ENCODE measurements around the gene MED27. TPM values are rescaled to one million over a fixed set of nuclear protein-coding genes. Genes with fewer than 3 reads are reported as not detected.

MED27 gene
- total RNA-seq, 4 donors from 2014 or later, result 12.9 to 21.8 (median 20.0) TPM

DNA sequence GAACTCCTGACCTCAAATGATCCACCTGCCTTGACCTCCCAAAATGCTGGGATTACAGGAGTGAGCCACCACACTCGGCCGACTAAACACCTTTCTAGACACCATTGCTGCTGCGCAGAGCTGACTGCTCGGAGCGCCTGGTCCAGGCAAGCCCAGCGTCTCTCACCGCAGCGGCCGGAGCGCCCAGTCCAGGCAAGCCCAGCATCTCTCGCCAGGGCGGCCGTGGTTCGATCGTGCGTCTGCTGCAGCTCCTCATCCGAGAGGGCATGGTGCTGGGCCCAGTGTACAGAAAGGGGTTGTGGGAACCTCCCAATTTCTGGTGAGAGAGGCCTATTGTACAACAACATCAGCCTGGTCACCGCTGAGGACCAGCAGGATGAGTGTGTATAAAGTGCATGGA lies 230.3 kb downstream of the MED27 start:
- Histone ChIP-seq H3K9me3 (no peaks in the 10 kb centered on the region), H3K4me1 (no peaks in the 10 kb centered on the region), H3K27me3 (no peaks in the 10 kb centered on the region), H3K36me3 (no peaks in the 10 kb centered on the region), H3K27ac (replicated peaks in 1 of 4) (no peak overlapping the region), H3K4me3 (no peak overlapping the region)
- no peak for DNase-seq (ENCODE audit: extremely low spot score)
- TF ChIP-seq EP300 (IDR thresholded peaks at IDR 0.05) (no peak), POLR2AphosphoS5 (IDR thresholded peaks at IDR 0.05) (no peak), POLR2A (IDR thresholded peaks at IDR 0.05; ENCODE audit: low read depth) (no peak), CTCF (IDR thresholded peaks at IDR 0.05) (no peak)
- intact Hi-C loops (cut with DNase I), result no loop called here
- WGBS, result 94% methylated on average over 11 of the region's 18 CpGs

DNA sequence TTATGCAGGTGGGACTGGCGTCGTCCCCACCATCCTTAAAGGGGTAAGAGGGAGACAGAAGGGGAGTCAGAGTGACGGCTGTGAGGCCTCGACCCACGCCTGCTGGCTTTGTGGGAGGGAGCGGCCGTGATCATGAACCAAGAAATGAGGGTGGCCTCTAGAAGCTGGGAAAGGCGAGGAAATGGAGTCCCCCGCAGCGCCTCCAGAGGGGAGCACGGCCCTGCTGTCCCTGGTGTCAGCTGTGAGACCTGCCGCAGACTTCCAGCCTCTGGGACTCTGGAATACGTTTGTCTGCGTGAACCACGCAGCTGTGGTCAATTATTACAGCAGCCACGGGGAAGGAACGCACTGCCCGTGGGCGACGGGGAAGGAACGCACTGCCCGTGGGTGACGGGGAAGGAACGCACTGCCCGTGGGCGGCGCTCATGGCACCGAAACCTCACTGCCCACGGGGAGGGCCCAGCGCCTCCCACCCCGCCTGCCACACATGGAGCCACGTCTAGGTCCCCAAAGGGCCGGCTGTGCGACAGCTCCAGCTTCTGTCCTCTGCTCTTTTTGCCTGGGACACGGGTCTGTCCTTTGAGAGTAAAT lies 231.0 kb downstream of the MED27 start:
- DNase-seq (ENCODE audit: extremely low spot score), result no peak
- 85% methylated on average over 33 of the region's 35 CpGs for WGBS
- H3K36me3 ChIP-seq, result no peaks in the 10 kb centered on the region
- H3K4me3 ChIP-seq, result no peak overlapping the region
- H3K27me3 ChIP-seq, result peaks cover 0 to 5% (median 0%) of the 10 kb centered on the region in 4 donors
- intact Hi-C loops (cut with DNase I), result no loop called here
- TF ChIP-seq CTCF (IDR thresholded peaks at IDR 0.05), result no peak
- no peak for TF ChIP-seq EP300 (IDR thresholded peaks at IDR 0.05)
- TF ChIP-seq POLR2A (IDR thresholded peaks at IDR 0.05; ENCODE audit: low read depth), result no peak
- TF ChIP-seq POLR2AphosphoS5 (IDR thresholded peaks at IDR 0.05), result no peak
- no peaks in the 10 kb centered on the region for H3K4me1 ChIP-seq
- no peaks in the 10 kb centered on the region for H3K9me3 ChIP-seq
- no peak overlapping the region for H3K27ac ChIP-seq (replicated peaks in 1 of 4)

DNA sequence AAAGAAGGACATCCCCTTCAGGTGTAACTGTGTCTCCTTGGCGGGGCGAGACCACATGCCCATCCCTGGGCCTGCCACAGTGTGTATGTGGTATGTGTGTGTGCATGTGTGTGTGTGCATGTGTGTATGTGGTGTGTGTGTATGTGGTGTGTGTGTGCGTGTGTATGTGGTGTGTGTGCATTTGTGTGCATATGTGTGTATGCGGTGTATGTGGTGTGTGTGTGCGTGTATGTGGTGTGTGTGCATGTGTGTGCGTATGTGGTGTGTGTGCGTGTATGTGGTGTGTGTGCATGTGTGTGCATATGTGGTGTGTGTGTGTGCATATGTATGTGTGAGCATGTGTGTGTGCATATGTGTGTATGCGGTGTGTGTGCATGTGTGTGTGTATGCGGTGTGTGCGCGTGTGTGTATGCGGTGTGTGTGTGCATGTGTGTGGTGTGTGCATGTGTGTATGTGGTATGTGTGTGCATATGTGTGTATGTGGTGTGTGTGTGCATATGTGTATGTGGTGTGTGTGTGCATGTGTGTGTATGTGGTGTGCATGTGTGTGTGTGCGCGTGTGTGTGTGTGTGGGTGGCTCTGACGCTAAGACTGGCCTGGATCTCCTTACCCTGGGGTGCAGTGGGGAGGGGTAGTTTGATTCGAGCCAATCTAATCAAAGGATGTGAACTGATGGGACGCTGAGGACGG lies 231.9 kb downstream of the MED27 start:
- Histone ChIP-seq H3K9me3 (no peaks in the 10 kb centered on the region), H3K27ac (replicated peaks in 1 of 4) (no peak overlapping the region), H3K4me3 (no peak overlapping the region), H3K36me3 (no peaks in the 10 kb centered on the region), H3K4me1 (no peaks in the 10 kb centered on the region), H3K27me3 (peaks cover 0 to 13% (median 0%) of the 10 kb centered on the region in 4 donors)
- intact Hi-C loops (cut with DNase I), result no loop called here
- TF ChIP-seq POLR2A (IDR thresholded peaks at IDR 0.05; ENCODE audit: low read depth), result no peak
- no peak for TF ChIP-seq POLR2AphosphoS5 (IDR thresholded peaks at IDR 0.05)
- TF ChIP-seq CTCF (IDR thresholded peaks at IDR 0.05), result no peak
- no peak for TF ChIP-seq EP300 (IDR thresholded peaks at IDR 0.05)
- no peak for DNase-seq (ENCODE audit: extremely low spot score)
- WGBS, result 87% methylated on average over 17 of the region's 18 CpGs

DNA sequence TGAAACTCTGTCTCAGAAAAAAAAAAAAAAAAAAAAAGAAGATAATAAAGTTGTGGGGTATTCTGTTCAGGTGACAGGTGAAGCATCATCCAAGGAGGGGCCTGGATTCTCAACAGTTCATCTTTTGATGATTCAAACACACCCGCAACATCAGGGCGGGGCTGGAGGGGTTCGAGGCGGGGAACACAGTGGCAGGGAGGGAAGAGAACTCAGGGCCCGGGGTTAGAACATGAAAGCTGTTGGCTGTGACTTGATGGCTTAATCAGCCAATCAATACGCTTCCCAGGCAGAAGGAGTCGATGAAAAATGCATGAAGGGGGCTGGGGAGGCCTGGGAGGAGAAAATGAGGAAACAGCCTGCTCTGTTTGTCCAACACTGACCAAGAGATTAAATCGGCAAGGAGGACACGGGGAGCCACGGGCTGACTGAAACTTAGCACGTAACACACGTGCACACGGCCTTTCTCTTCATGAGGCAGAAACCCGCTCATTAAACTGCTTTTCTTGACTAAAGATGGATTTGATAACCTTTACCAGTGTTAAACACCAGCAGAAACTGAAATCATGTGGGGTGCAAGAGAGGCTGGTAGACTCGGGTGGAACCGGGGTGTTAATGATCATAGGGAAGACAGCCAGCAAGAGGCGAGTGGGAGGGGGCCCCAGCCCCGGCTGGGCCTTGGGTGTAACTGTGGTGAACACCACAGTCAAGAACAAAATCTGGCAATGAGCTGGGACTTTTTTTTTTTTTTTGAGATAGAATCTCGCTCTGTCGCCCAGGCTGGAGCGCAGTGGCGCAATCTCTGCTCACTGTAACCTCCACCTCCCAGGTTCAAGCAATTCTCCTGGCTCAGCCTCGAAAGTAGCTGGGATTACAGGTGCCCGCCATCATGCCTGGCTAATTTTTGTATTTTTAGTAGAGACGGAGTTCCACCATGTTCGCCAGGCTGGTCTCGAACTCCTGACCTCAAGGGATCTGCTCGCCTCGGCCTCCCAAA lies 234.1 kb downstream of the MED27 start:
- no peaks in the 10 kb centered on the region for H3K4me1 ChIP-seq
- WGBS, result 89% methylated on average over 29 of the region's 29 CpGs
- no peak overlapping the region for H3K27ac ChIP-seq (replicated peaks in 1 of 4)
- intact Hi-C loops (cut with DNase I), result no loop called here
- no peak for DNase-seq (ENCODE audit: extremely low spot score)
- peaks cover 0 to 26% (median 0%) of the 10 kb centered on the region in 4 donors for H3K27me3 ChIP-seq
- H3K4me3 ChIP-seq, result no peak overlapping the region
- H3K36me3 ChIP-seq, result no peaks in the 10 kb centered on the region
- H3K9me3 ChIP-seq, result no peaks in the 10 kb centered on the region
- TF ChIP-seq EP300 (IDR thresholded peaks at IDR 0.05) (no peak), CTCF (IDR thresholded peaks at IDR 0.05) (no peak), POLR2A (IDR thresholded peaks at IDR 0.05; ENCODE audit: low read depth) (no peak)
